Frontal cortex (tissue), 4 donors: ENCODE measurements around the gene ENOX1. TPM values are rescaled to one million over a fixed set of nuclear protein-coding genes. Genes with fewer than 3 reads are reported as not detected.

Source experiments
- DNase-seq, 2 donors: peaks; one replicate each; pipeline ENCODE4 v3.0.0; 2012; ENCODE audit warnings: low spot score in 2 of 2
- FAIRE-seq: peaks from 2 replicates; lab custom pipeline; 2012; peaks lifted over from hg19 to GRCh38; lab: Jason Lieb, UNC
- total RNA-seq: library from RNA; depleted of rRNA; stranded (reverse); fragments of >200 nt; gene quantifications from one replicate; pipeline ENCODE4 v1.2.3, GENCODE V29; 2014
- donor health status: control.
- donor health status: control.
- donor health status: control.

ENOX1 gene
- total RNA-seq, 1 donor from 2014 or later = 50.5 TPM

GRCh38 chr13:43510956-43511901 lies 275.5 kb downstream of the ENOX1 start:
- DNase-seq (no peak), FAIRE-seq (no peak)

GRCh38 chr13:43495732-43496131 lies 291.0 kb downstream of the ENOX1 start:
- DNase-seq (no peak), FAIRE-seq (no peak)

- FAIRE-seq (no peak), DNase-seq (no peak)
Measured at GRCh38 chr13:43494206-43494605, 292.6 kb downstream of the ENOX1 start.

- DNase-seq (no peak), FAIRE-seq (no peak)
Measured at GRCh38 chr13:43493496-43494000, 293.2 kb downstream of the ENOX1 start.

- no peak for FAIRE-seq
Measured at GRCh38 chr13:43492745-43493144, 294.0 kb downstream of the ENOX1 start.

GRCh38 chr13:43492311-43492710 lies 294.5 kb downstream of the ENOX1 start:
- DNase-seq = no peak
- no peak for FAIRE-seq

More at GRCh38 chr13:43492745-43493144, 294.0 kb downstream of the ENOX1 start:
- DNase-seq = no peak

- DNase-seq (no peak), FAIRE-seq (no peak)
Measured at GRCh38 chr13:43489233-43489632, 297.5 kb downstream of the ENOX1 start.

- no peak for FAIRE-seq
- DNase-seq = no peak
Measured at GRCh38 chr13:43487885-43488284, 298.9 kb downstream of the ENOX1 start.

- no peak for FAIRE-seq
- no peak for DNase-seq
Measured at GRCh38 chr13:43487461-43487860, 299.3 kb downstream of the ENOX1 start.

- FAIRE-seq (no peak), DNase-seq (no peak)
Measured at GRCh38 chr13:43484432-43485225, 302.1 kb downstream of the ENOX1 start.

GRCh38 chr13:43483930-43484329 lies 302.8 kb downstream of the ENOX1 start:
- DNase-seq (no peak), FAIRE-seq (no peak)

GRCh38 chr13:43482641-43483040 lies 304.1 kb downstream of the ENOX1 start:
- FAIRE-seq (no peak), DNase-seq (no peak)

- DNase-seq (no peak), FAIRE-seq (no peak)
Measured at GRCh38 chr13:43482026-43482425, 304.7 kb downstream of the ENOX1 start.

GRCh38 chr13:43478902-43479301 lies 307.9 kb downstream of the ENOX1 start:
- DNase-seq = no peak
- no peak for FAIRE-seq

- DNase-seq (no peak), FAIRE-seq (no peak)
Measured at GRCh38 chr13:43478211-43478610, 308.6 kb downstream of the ENOX1 start.

- DNase-seq = no peak
- FAIRE-seq = no peak
Measured at GRCh38 chr13:43475140-43475539, 311.6 kb downstream of the ENOX1 start.

GRCh38 chr13:43473437-43473836 lies 313.3 kb downstream of the ENOX1 start:
- DNase-seq = no peak

GRCh38 chr13:43472980-43473379 lies 313.8 kb downstream of the ENOX1 start:
- FAIRE-seq = peak; percentile 80
- no peak for DNase-seq

More at GRCh38 chr13:43473437-43473836, 313.3 kb downstream of the ENOX1 start:
- FAIRE-seq = no peak

GRCh38 chr13:43472339-43472738 lies 314.4 kb downstream of the ENOX1 start:
- DNase-seq (no peak), FAIRE-seq (no peak)

- FAIRE-seq = peak; percentile 37
Measured at GRCh38 chr13:43470610-43471009, 316.2 kb downstream of the ENOX1 start.

GRCh38 chr13:43469791-43470190 lies 317.0 kb downstream of the ENOX1 start:
- no peak for FAIRE-seq

More at GRCh38 chr13:43470610-43471009, 316.2 kb downstream of the ENOX1 start:
- no peak for DNase-seq

More at GRCh38 chr13:43469791-43470190, 317.0 kb downstream of the ENOX1 start:
- DNase-seq = no peak
